Activated T-helper 9 cell treated with anti-CD3 and anti-CD28 coated beads, Interleukin-2, amount 50 U/mL, for 16 hours (primary cell): ENCODE results near the gene SEMA4G.

Experiments used
- DNase-seq: peaks from one replicate; pipeline ENCODE4 v3.0.0-alpha.2; 2020; ENCODE audit warnings: low read depth

SEMA4G gene

GRCh38 chr10:100988166-100988565 is 18.9 kb downstream of the SEMA4G start:
- DNase-seq, result no peak

- DNase-seq, result no peak
These were observed 19.8 kb downstream of the SEMA4G start for GRCh38 chr10:100989088-100989487.

GRCh38 chr10:100993986-100994708 is 24.8 kb downstream of the SEMA4G start:
- DNase-seq, result no peak

DNA sequence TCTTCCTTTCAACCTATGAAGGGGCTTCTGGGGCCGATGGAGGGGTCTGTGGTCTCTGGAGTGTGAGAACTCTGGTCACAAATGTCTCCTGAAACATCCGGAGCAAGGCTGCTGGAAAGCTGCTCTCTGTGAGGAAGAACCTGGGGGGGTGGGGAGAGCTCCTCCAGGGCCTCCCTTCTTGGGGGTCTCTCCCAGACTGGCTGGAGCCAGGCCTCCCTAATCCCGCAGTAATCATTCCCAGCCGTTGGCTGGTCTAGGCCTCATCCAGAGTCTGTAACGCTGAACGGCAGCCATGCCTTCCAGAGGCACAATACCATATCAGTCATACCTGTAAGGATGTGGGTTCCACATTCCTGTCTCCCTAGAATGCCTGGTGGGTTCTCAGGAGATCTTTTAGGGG is 25.9 kb downstream of the SEMA4G start:
- DNase-seq, result no peak

DNA sequence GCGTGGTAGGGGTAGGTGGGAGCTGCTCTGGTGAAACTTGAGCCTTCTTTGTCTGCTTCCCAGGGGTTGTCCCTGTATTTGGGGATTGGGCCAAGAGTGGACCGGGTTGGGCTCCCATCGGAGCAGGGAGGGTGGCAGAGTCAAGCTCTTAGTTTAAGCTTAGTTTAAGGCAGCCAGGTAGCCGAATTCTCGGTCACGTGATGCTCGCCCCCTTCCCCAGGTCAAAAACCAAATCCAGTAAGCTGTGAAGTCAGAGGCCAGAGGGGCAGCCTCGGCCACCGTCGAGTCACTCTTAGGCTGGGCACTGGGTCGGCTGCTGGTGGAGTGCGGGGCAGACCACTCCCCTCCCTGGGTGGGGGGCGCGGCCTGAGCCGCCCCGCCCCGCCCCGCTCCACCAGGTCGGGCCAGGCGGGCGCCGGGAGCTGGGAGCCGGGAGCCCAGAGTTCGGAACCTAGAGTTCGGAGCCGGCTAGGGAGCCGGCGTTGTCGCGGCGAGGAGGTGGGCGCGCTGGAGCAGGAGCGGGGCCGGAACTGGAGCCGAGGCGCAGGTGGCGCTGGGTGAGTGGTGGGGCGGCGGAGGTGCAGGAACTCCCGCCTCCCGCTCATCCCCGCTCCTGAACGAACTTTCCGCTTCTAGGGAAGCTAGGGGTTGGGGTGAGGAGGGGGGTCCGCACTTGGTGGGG is 27.5 kb downstream of the SEMA4G start:
- DNase-seq, result no peak

GRCh38 chr10:100997360-100998182 is 28.3 kb downstream of the SEMA4G start:
- DNase-seq, result peak; percentile 66

- peak; percentile 43 for DNase-seq
These were observed 29.1 kb downstream of the SEMA4G start for GRCh38 chr10:100998183-100998990.

DNA sequence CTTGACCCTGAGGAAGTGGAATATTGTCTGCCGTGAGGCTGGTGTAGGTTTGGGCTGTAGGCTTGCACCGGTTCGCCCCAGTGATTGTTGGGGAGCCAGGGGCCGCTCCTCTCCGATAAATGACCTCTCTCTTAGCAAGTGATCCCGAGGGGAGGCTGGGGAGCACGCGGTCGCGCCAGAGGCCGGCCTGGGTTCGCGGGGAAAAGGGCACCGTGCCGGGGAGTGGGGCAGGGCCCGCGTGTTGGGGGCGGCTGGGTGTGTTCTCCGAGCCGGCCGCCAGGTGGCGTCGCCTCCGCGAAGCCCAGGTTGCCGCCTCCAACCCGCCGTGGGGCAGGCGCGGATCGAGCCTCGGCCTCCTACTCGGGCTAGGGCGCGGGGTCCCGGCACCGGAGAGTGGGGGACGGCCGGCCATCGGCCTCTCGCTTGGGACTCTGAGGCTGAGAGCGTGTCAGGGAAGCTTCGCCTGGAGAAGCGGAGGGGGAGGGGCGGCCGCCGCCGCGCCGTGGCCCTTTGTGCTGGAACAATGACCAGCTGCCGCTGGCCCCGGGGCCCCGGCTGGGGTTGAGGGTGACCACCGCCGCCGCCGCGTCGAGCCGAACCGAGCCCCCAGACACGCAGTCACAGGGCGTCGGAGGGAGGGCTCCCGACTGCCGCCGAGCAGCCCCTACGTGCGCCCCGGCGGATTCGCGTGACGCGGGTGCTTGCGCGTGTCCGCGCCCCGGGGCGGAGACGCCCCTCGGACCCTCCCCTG is 29.9 kb downstream of the SEMA4G start:
- DNase-seq, result peak; percentile 68

GRCh38 chr10:100999742-101000126 is 30.4 kb downstream of the SEMA4G start, which contains the start of gene LZTS2:
Gene LZTS2, plus strand, starts transcription at chr10:100999808. Its CDS starts 2,731 bp downstream, at chr10:101002539.
- no peak for DNase-seq

GRCh38 chr10:101000127-101000914 is 31.0 kb downstream of the SEMA4G start:
- DNase-seq, result no peak

DNA sequence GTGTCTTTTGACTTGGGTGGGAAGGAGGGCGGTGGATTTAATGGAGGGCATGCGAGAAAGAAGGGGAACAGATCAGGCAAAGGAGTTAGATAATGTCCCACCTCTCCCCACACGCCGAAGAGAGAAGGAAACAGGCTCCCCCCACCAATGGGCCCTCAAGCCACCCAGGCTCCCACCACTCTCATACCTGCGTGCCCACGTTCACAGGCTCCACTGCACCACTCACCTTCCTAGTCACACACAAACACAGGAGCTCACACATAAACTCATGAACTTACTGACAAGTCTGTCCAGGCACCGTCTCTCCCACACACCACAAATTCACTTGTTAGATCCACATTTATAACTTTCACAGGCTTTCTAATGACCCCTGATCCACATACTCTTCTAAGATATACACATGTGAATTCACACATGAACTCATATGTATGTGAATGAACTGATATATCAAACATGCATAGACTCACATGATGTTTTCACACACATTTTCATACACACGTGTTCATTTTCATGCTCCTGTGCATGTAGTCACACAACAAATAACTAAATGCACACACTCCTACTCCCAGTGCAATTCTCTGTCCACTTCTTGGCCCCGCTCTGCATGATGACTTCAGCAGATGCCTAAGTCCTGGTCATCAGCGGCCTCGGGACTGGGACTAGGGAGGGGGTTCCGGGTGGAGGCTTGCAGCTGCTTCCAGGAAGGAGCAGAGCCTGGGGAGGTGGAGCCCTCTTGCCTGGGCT is 31.8 kb downstream of the SEMA4G start:
- no peak for DNase-seq

DNA sequence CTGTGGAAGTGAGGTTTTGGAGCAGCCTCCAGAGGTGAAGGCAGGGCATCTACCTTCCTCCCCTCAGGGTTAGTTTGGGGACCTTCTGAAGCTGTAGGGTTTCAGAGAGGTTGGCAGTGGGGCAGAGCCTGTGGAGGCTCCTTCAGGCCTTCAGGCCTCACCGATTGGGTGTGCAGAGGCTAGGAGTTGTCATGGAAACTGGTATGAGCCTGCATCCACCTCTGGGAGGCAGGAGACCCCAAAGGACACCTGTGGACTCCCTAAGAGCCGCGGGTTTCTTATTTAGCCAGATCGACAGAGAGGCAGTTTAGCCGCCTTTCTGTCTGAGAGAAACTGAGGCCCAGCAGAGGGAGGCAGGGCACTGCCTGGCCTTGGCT is 32.3 kb downstream of the SEMA4G start:
- DNase-seq, result no peak

DNA sequence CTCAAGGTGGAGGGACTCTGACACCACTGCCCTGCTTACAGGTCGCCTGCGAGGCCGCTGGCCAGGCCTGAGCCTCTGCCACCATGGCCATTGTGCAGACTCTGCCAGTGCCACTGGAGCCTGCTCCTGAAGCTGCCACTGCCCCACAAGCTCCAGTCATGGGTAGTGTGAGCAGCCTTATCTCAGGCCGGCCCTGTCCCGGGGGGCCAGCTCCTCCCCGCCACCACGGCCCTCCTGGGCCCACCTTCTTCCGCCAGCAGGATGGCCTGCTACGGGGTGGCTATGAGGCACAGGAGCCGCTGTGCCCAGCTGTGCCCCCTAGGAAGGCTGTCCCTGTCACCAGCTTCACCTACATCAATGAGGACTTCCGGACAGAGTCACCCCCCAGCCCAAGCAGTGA is 33.2 kb downstream of the SEMA4G start:
- DNase-seq, result no peak

- DNase-seq, result no peak
These were observed 34.4 kb downstream of the SEMA4G start for GRCh38 chr10:101003639-101004206.

GRCh38 chr10:101005361-101005760 is 36.1 kb downstream of the SEMA4G start:
- DNase-seq, result no peak

DNA sequence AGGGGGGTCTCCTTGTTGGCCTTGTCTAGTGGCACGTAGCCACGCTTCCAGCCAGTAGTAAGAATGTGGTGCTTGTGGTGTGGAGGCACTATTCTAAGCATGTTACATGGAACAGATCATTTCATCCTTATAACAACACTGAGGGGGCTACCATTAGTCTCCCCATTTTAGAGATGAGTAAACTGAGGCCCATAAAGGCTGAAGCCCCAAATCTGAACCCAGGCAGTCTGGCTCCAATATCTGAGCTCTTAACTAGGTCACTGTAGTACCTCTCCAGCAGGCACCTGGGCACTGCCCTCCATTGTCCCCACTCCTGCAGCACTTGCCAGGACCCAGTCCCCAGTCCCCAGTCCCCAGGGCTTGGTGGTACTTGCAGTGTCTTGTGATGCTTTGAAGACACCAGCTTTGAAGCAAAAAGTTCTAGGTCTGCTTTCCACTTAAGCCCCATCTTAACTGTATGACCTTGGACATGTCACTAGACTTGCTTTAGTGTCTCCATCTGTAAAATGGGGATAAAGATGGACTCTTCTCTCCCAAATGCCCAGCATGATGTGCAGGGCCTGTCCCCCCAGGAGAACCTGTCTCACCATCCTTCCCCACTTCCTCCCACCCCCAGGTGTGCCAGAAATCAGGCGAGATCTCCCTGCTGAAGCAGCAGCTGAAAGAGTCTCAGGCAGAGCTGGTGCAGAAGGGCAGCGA is 36.7 kb downstream of the SEMA4G start:
- no peak for DNase-seq

GRCh38 chr10:101006593-101007098 is 37.3 kb downstream of the SEMA4G start:
- DNase-seq, result no peak

DNA sequence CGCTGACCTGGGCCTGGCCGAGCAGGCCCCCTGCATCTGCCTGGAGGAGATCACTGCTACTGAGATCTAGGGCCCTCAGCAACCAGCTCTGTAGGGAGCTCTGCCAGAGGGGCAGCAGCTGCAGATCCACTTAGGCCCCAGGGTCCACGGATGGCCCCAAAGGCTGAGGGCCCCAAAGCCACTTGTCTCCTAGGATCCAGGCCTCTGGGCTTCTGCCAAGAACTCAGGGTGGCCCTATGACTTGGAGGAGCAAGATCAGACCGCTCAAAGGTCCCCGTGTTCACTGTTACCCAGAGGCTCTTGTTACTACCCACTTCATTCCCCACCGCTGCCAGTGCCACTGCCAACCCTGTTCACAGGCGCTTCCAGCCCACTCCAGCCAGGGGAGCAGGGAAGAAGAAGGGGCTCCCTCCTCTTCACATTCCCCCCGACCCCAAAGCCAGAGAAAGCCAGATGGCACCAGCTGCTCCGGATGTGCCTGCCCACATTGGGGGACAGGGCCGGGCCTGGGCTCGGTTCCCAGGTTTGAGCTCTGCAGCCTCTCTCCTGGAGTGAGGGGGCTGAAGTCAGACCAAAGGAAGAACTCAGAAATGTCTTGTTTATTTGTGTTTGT is 37.9 kb downstream of the SEMA4G start:
- DNase-seq, result no peak
